ENCODE measurements around the gene URM1.

Gene URM1

DNA sequence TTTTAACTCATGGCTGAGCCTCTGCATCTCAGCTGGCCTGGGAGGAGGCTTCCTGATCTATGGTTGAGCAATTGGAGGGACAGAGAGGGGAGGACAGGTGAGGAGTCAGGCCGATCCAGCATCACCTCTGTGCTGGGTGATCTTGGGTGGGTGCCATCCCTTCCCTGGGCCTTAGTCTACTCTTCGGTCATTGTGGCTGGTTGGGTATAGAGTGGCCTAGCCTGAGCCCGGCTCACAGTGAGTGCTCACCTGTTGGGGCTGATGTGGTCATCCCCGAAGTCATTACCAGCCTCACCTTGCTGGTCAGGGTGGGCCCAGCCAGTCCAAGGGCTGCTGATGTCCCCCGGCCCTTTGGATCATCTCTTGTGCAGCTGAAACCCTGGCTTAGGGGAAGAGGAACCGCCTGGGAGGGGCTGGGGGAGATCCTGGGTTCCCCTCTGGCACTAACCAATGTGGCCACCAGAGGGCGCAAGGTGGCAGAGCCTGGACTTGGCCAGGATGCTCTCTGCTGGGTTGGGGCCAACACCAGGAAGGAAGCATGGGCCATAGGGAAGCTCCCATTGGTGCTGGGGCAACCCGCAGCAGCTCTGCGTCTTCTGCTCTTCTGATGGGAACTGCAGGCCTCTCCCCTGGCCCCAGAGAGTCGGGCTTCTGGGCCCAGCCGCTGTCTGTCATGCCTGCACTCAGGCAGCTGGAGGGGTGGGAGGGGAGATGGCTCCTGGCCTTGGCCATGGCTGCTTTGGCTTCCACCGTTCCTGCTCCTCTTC lies 67.4 kb downstream of the URM1 start:
- DNase-seq = peak; percentile 75

DNA sequence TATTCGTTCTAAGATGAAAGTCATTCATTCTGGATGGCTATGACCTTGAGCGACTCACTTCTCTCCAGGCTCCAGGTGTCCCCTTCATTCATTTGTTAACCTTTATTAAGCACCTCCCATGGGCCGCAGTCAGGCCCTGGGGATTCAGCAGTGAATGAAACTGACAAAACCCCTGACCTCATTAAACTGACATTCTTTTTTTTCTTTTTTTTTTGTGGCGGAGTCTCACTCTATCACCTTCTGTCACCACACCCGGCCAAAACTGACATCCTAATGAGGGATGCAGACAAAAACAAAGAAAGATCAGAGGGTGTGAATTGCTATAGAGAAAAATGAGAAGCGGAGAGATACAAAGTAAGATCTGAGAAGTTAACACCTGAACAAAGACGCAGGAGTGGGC lies 68.1 kb downstream of the URM1 start:
- DNase-seq = no peak

All from NCI-H2107 (cell line).